IMR-90 (cell line): ENCODE results near the gene RPS6KA2. TPM values are rescaled to one million over a fixed set of nuclear protein-coding genes. Genes with fewer than 3 reads are reported as not detected.

Source experiments
- ATAC-seq: fragments of 200-7000 bp; cut with Tn5 transposase; 2 replicates; pipeline ENCODE4 v1.9.1; 2020; ENCODE audit warnings: low read depth, mild to moderate bottlenecking, moderate library complexity
- BruUV-seq: library from RNA; stranded (reverse); fragments of 400-500 nt; replicated peaks from 2 replicates; lab custom pipeline; 2021; lab: Mats Ljungman, UMichigan
- CTCF ChIA-PET: fragments of 300-600 bp; formaldehyde crosslinking; extraction: SDS; loops from one replicate; lab custom pipeline; 2021; ENCODE audit warnings: antibody characterized with exemption; lab: Yijun Ruan, JAX
- POLR2A ChIA-PET: fragments of 300-600 bp; sonication (Branson Sonifier 250); formaldehyde crosslinking; loops from one replicate; lab custom pipeline; 2022; ENCODE audit warnings: antibody characterized with exemption; ENCODE audit not compliant: unreplicated experiment; lab: Charles Lee
- DNase-seq: peaks from one replicate; pipeline ENCODE4 v3.0.0; 2013
- H2AFZ ChIP-seq: replicated peaks from 2 replicates; pipeline ENCODE3; 2013; ENCODE audit warnings: low read length, mild to moderate bottlenecking; ENCODE audit not compliant: poor library complexity
- H2AK5ac ChIP-seq: 2 replicates; pipeline ENCODE4 v1.6.1; 2013; ENCODE audit warnings: low read depth, low read length, inconsistent platforms
- H2AK9ac ChIP-seq: replicated peaks from 2 replicates; pipeline ENCODE3; 2013; ENCODE audit warnings: mild to moderate bottlenecking, low read depth, low read length, moderate library complexity; ENCODE audit not compliant: poor library complexity
- H2BK120ac ChIP-seq: 2 replicates; pipeline ENCODE4 v1.6.1; 2013; ENCODE audit warnings: low read depth, low read length, inconsistent platforms
- H2BK15ac ChIP-seq: 3 replicates; pipeline ENCODE4 v1.6.1; 2013; ENCODE audit warnings: low read depth, low read length, inconsistent platforms
- H2BK20ac ChIP-seq: 2 replicates; pipeline ENCODE4 v1.6.1; 2013; ENCODE audit warnings: low read depth, mild to moderate bottlenecking, inconsistent platforms, low read length, moderate library complexity
- H2BK5ac ChIP-seq: 2 replicates; pipeline ENCODE4 v1.6.1; 2013; ENCODE audit warnings: mild to moderate bottlenecking, low read depth, low read length, inconsistent platforms; ENCODE audit not compliant: poor library complexity, severe bottlenecking
- H3K14ac ChIP-seq: replicated peaks from 2 replicates; pipeline ENCODE4 v1.6.1; 2013; ENCODE audit warnings: low read depth, low read length, inconsistent platforms
- H3K18ac ChIP-seq: 2 replicates; pipeline ENCODE4 v1.6.1; 2013; ENCODE audit warnings: low read depth, low read length, control low read depth
- H3K23ac ChIP-seq: 2 replicates; pipeline ENCODE4 v1.6.1; 2013; ENCODE audit warnings: low read depth, low read length, inconsistent platforms
- H3K27ac ChIP-seq: 2 replicates; pipeline ENCODE4 v1.5.1; 2013; ENCODE audit warnings: mild to moderate bottlenecking, control low read depth, low read length; ENCODE audit not compliant: insufficient read depth
- H3K27me3 ChIP-seq: 2 replicates; pipeline ENCODE4 v1.6.1; 2013; ENCODE audit warnings: low read length; ENCODE audit not compliant: control insufficient read depth, insufficient read depth
- H3K36me3 ChIP-seq: 2 replicates; pipeline ENCODE4 v1.6.1; 2013; ENCODE audit warnings: low read length, mixed read lengths; ENCODE audit not compliant: control insufficient read depth, insufficient read depth
- H3K4ac ChIP-seq: 2 replicates; pipeline ENCODE4 v1.6.1; 2013; ENCODE audit warnings: low read depth, low read length, inconsistent platforms
- H3K4me1 ChIP-seq: 2 replicates; pipeline ENCODE4 v1.6.1; 2013; ENCODE audit warnings: low read length, mixed read lengths; ENCODE audit not compliant: control insufficient read depth, insufficient read depth
- H3K4me2 ChIP-seq: 2 replicates; pipeline ENCODE4 v1.6.1; 2013; ENCODE audit warnings: low read depth, mild to moderate bottlenecking, control low read depth, low read length, moderate library complexity
- H3K4me3 ChIP-seq: 2 replicates; pipeline ENCODE4 v1.5.1; 2013; ENCODE audit warnings: low read depth, mild to moderate bottlenecking, control low read depth, low read length, moderate library complexity; ENCODE audit not compliant: insufficient read depth
- H3K56ac ChIP-seq: 2 replicates; pipeline ENCODE4 v1.6.1; 2013; ENCODE audit warnings: low read length, inconsistent platforms; ENCODE audit not compliant: insufficient read depth; ENCODE audit errors: extremely low read depth
- H3K79me1 ChIP-seq, 2 experiments: 2 replicates each; pipeline ENCODE4 v1.6.1; 2013; ENCODE audit warnings: low read length in 2 of 2, inconsistent platforms in 1 of 2, low read depth in 1 of 2
- H3K9ac ChIP-seq: 2 replicates; pipeline ENCODE4 v1.6.1; 2013; ENCODE audit warnings: low read depth, low read length, control low read depth
- H3K9me1 ChIP-seq: 2 replicates; pipeline ENCODE4 v1.6.1; 2013; ENCODE audit warnings: low read length, inconsistent platforms; ENCODE audit not compliant: insufficient read depth
- H3K9me3 ChIP-seq: 2 replicates; pipeline ENCODE4 v1.6.1; 2013; ENCODE audit warnings: low read length; ENCODE audit not compliant: control insufficient read depth, insufficient read depth
- H4K20me1 ChIP-seq: 2 replicates; pipeline ENCODE4 v1.6.1; 2013; ENCODE audit warnings: low read length, inconsistent platforms; ENCODE audit not compliant: insufficient read depth
- H4K5ac ChIP-seq: 2 replicates; pipeline ENCODE4 v1.6.1; 2013; ENCODE audit warnings: mild to moderate bottlenecking, low read depth, low read length, control low read depth
- H4K8ac ChIP-seq, 2 experiments: 2 replicates each; pipeline ENCODE4 v1.6.1; 2013; ENCODE audit warnings: low read depth in 2 of 2, low read length in 2 of 2, control low read depth in 1 of 2, inconsistent platforms in 1 of 2
- H4K91ac ChIP-seq: 2 replicates; pipeline ENCODE4 v1.6.1; 2013; ENCODE audit warnings: low read depth, low read length, inconsistent platforms; ENCODE audit not compliant: insufficient read depth
- BHLHE40 ChIP-seq: fragments of 150-350 bp; IDR thresholded peaks from 2 replicates; pipeline ENCODE4 v1.6.1; 2016; ENCODE audit warnings: mild to moderate bottlenecking, low read depth, low read length
- CEBPB ChIP-seq: IDR thresholded peaks from 2 replicates; pipeline ENCODE4 v1.6.1; 2012; ENCODE audit warnings: low read depth, low read length, improper control_type of control experiment
- CHD1 ChIP-seq: IDR thresholded peaks from 2 replicates; pipeline ENCODE4 v1.6.1; 2012; ENCODE audit warnings: low read depth, low read length, improper control_type of control experiment
- FOS ChIP-seq: fragments of 150-350 bp; IDR thresholded peaks from 2 replicates; pipeline ENCODE4 v1.6.1; 2016; ENCODE audit warnings: low read depth, low read length
- MAFK ChIP-seq: IDR thresholded peaks from 2 replicates; pipeline ENCODE4 v1.6.1; 2012; ENCODE audit warnings: low read depth, low read length, improper control_type of control experiment
- MAZ ChIP-seq: IDR thresholded peaks from 2 replicates; pipeline ENCODE4 v1.6.1; 2012; ENCODE audit warnings: low read depth, mild to moderate bottlenecking, low read length, improper control_type of control experiment, moderate library complexity, borderline replicate concordance
- MXI1 ChIP-seq: IDR thresholded peaks from 2 replicates; pipeline ENCODE4 v1.6.1; 2012; ENCODE audit warnings: low read depth, mild to moderate bottlenecking, low read length, moderate library complexity, borderline replicate concordance
- NFE2L2 ChIP-seq: fragments of 150-350 bp; IDR thresholded peaks from 2 replicates; pipeline ENCODE4 v1.6.1; 2016; ENCODE audit warnings: low read depth, mild to moderate bottlenecking, low read length
- POLR2A ChIP-seq: IDR thresholded peaks from 2 replicates; pipeline ENCODE4 v1.6.1; 2012; ENCODE audit warnings: mild to moderate bottlenecking, low read depth, low read length
- RAD21 ChIP-seq: IDR thresholded peaks from 2 replicates; pipeline ENCODE4 v1.6.1; 2012; ENCODE audit warnings: low read length, improper control_type of control experiment
- RCOR1 ChIP-seq: IDR thresholded peaks from 2 replicates; pipeline ENCODE4 v1.6.1; 2012; ENCODE audit warnings: mild to moderate bottlenecking, low read length, improper control_type of control experiment; ENCODE audit not compliant: insufficient replicate concordance
- RFX5 ChIP-seq: IDR thresholded peaks from 2 replicates; pipeline ENCODE4 v1.8.0; 2012; ENCODE audit warnings: low read depth, mild to moderate bottlenecking, low read length, moderate library complexity
- SMC3 ChIP-seq: fragments of 150-350 bp; IDR thresholded peaks from 2 replicates; pipeline ENCODE4 v1.6.1; 2016; ENCODE audit warnings: low read depth, mild to moderate bottlenecking, antibody characterized with exemption, low read length, moderate library complexity
- WGBS, 2 experiments: methylation state at CpG; one replicate each; pipeline versions ENCODE4 v1.1.5 to v1.1.7; 2013; ENCODE audit warnings: missing lambda C conversion rate in 2 of 2; ENCODE audit not compliant: insufficient read length in 1 of 2; ENCODE audit errors: extremely low coverage in 2 of 2; 5-methylcytosine and 5-hydroxymethylcytosine counted together
- dilution Hi-C: fragments of 300-500 bp; cut with HindIII; formaldehyde crosslinking; loops from one replicate; pipeline ENCODE4 v1.14.3; 2018; ENCODE audit warnings: low sequenced_read_pairs; ENCODE audit not compliant: unreplicated experiment
- in situ Hi-C: fragments of 300-500 bp; cut with MboI; formaldehyde crosslinking; loops from 3 replicates; pipeline ENCODE4 v1.14.3; 2019; ENCODE audit warnings: low sequenced_read_pairs, inconsistent platforms, mixed read lengths
- intact Hi-C: fragments of 100-400 bp; cut with micrococcal nuclease; formaldehyde crosslinking; loops from 2 replicates; pipeline ENCODE4 v1.10.0; 2022
- polyA plus RNA-seq, 3 experiments: library from polyadenylated mRNA; depleted of rRNA; stranded (reverse); fragments of >200 nt; gene quantifications; 2 replicates each; pipeline ENCODE4 v1.2.3, GENCODE V29; 2012; ENCODE audit warnings: low replicate concordance in 1 of 3
- total RNA-seq: library from RNA; depleted of rRNA; stranded (reverse); fragments of >200 nt; gene quantifications from 2 replicates; pipeline ENCODE4 v1.2.3, GENCODE V29; 2012
- TF ChIP-seq, protein P1 (sequence below): fragments of 150-350 bp; IDR thresholded peaks from 2 replicates; pipeline ENCODE4 v1.6.1; 2017; ENCODE audit warnings: mild to moderate bottlenecking, antibody characterized with exemption, low read length, low read depth
- TF ChIP-seq, protein P2 (sequence below): fragments of 150-350 bp; IDR thresholded peaks from 2 replicates; pipeline ENCODE4 v1.6.1; 2016; ENCODE audit warnings: low read depth, mild to moderate bottlenecking, low read length, moderate library complexity, borderline replicate concordance
- TF ChIP-seq, protein P3 (sequence below): conservative IDR thresholded peaks from 2 replicates; pipeline ENCODE4 v1.5.1; 2012; ENCODE audit warnings: mild to moderate bottlenecking, low read depth, low read length, improper control_type of control experiment

Gene RPS6KA2
- total and polyA plus RNA-seq, 2 of the 4 experiments (the other 2 are of a cell fraction), result 26.9 to 31.3 TPM

DNA sequence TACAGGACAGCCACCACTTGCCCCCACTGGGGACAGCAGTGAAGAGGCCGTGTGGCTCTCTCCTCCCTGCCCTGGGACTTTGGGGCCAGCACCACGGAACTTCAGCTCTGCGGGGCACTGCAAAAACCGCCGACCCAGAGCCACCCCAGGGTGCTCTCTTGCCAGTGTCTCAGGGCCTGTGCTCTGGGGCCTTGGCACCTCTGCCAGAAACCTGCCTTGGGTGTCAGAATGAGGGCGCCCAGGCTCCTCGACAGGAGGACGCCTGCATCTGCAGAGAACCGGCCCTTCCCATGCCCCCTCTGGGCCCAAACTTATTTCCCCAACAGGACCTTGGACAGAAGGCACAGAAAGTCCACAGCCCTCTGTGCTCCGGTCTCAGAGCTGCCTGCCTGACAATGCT lies 167.1 kb downstream of the RPS6KA2 start:
- Histone ChIP-seq H4K8ac (no peak overlapping the region), H2BK120ac (no peak overlapping the region), H3K14ac (no peak overlapping the region), H4K5ac (no peak overlapping the region), H3K4me3 (no peak overlapping the region), H3K56ac (no peak overlapping the region), H2BK5ac (no peak overlapping the region), H2AFZ (no peak overlapping the region), H3K4ac (no peak overlapping the region), H3K23ac (no peak overlapping the region), H4K20me1 (no peaks in the 10 kb centered on the region), H2BK15ac (no peak overlapping the region), H3K36me3 (peaks cover 48% of the 10 kb centered on the region), H3K9me1 (no peaks in the 10 kb centered on the region), H3K27me3 (no peaks in the 10 kb centered on the region), H3K4me2 (no peak overlapping the region), H3K79me1 (no peaks in the 10 kb centered on the region), H3K9me3 (no peaks in the 10 kb centered on the region), H3K18ac (no peak overlapping the region), H2BK20ac (no peak overlapping the region), H3K9ac (no peak overlapping the region), H3K4me1 (no peaks in the 10 kb centered on the region), H2AK9ac (no peak overlapping the region), H3K27ac (no peak overlapping the region), H2AK5ac (no peak overlapping the region), H4K91ac (no peak overlapping the region)
- DNase-seq, result no peak
- POLR2A ChIA-PET, result no interaction called here
- dilution Hi-C loops (no loop called here), intact Hi-C loops (loop anchor here (10.0 kb wide), 1 partner anchor 535 kb away; the partner anchor contains the start of gene CEP43), in situ Hi-C loops (no loop called here)
- CTCF ChIA-PET, result no interaction called here
- BruUV-seq, result no TSS peak
- 100% methylated on average over 1 of the region's 10 CpGs; no CpG with 5 or more reads in 1 of the 2 experiments for WGBS, 2 experiments
- TF ChIP-seq BHLHE40 (no peak), MAFK (no peak), POLR2A (no peak), MAZ (no peak), CEBPB (no peak), FOS (no peak), SMC3 (no peak), CHD1 (no peak), RCOR1 (no peak), RAD21 (no peak), RFX5 (no peak), MXI1 (no peak), NFE2L2 (no peak)
- TF ChIP-seq, protein P1, sequence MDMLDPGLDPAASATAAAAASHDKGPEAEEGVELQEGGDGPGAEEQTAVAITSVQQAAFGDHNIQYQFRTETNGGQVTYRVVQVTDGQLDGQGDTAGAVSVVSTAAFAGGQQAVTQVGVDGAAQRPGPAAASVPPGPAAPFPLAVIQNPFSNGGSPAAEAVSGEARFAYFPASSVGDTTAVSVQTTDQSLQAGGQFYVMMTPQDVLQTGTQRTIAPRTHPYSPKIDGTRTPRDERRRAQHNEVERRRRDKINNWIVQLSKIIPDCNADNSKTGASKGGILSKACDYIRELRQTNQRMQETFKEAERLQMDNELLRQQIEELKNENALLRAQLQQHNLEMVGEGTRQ, result no peak
- TF ChIP-seq, protein P2, sequence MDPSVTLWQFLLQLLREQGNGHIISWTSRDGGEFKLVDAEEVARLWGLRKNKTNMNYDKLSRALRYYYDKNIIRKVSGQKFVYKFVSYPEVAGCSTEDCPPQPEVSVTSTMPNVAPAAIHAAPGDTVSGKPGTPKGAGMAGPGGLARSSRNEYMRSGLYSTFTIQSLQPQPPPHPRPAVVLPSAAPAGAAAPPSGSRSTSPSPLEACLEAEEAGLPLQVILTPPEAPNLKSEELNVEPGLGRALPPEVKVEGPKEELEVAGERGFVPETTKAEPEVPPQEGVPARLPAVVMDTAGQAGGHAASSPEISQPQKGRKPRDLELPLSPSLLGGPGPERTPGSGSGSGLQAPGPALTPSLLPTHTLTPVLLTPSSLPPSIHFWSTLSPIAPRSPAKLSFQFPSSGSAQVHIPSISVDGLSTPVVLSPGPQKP, result no peak
- TF ChIP-seq, protein P3, sequence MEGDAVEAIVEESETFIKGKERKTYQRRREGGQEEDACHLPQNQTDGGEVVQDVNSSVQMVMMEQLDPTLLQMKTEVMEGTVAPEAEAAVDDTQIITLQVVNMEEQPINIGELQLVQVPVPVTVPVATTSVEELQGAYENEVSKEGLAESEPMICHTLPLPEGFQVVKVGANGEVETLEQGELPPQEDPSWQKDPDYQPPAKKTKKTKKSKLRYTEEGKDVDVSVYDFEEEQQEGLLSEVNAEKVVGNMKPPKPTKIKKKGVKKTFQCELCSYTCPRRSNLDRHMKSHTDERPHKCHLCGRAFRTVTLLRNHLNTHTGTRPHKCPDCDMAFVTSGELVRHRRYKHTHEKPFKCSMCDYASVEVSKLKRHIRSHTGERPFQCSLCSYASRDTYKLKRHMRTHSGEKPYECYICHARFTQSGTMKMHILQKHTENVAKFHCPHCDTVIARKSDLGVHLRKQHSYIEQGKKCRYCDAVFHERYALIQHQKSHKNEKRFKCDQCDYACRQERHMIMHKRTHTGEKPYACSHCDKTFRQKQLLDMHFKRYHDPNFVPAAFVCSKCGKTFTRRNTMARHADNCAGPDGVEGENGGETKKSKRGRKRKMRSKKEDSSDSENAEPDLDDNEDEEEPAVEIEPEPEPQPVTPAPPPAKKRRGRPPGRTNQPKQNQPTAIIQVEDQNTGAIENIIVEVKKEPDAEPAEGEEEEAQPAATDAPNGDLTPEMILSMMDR, result no peak
- no peak for ATAC-seq
